Osteocyte (in vitro differentiated cells): Measurements from ENCODE around the gene GALNT9. TPM values are rescaled to one million over a fixed set of nuclear protein-coding genes. Genes with fewer than 3 reads are reported as not detected.
"Not testable (repeated sequence)": the region's sequence is repeated elsewhere in the genome, so short reads cannot be mapped to it uniquely, and the experiment has no call there.

Experiments used
- DNase-seq: peaks from one replicate; pipeline ENCODE4 v3.0.0; 2021; ENCODE audit warnings: mixed read lengths; ENCODE audit not compliant: unreplicated experiment; ENCODE audit errors: extremely low spot score
- H3K27ac Mint-ChIP-seq: one replicate; pipeline ENCODE4 v1.8.0; 2021; ENCODE audit warnings: mild to moderate bottlenecking, mixed read lengths; ENCODE audit not compliant: unreplicated experiment
- H3K27me3 Mint-ChIP-seq: one replicate; pipeline ENCODE4 v1.8.0; 2021; ENCODE audit warnings: mixed read lengths; ENCODE audit not compliant: unreplicated experiment
- H3K36me3 Mint-ChIP-seq: one replicate; pipeline ENCODE4 v1.8.0; 2021; ENCODE audit warnings: mixed read lengths; ENCODE audit not compliant: unreplicated experiment
- H3K4me1 Mint-ChIP-seq: one replicate; pipeline ENCODE4 v1.8.0; 2021; ENCODE audit warnings: mixed read lengths; ENCODE audit not compliant: unreplicated experiment
- H3K4me3 Mint-ChIP-seq: one replicate; pipeline ENCODE4 v1.8.0; 2021; ENCODE audit warnings: mild to moderate bottlenecking, moderate library complexity, mixed read lengths; ENCODE audit not compliant: unreplicated experiment
- H3K9me3 Mint-ChIP-seq: one replicate; pipeline ENCODE4 v1.8.0; 2021; ENCODE audit warnings: mixed read lengths; ENCODE audit not compliant: unreplicated experiment
- total RNA-seq: library from RNA; stranded (reverse); gene quantifications from 2 replicates; pipeline ENCODE4 v1.2.1, GENCODE V29; 2021
- TF ChIP-seq, protein P1 (sequence below): fragments of 200-600 bp; sonication (generic); IDR thresholded peaks from 2 replicates; pipeline ENCODE4 v1.5.0; 2021; ENCODE audit warnings: antibody characterized with exemption, mild to moderate bottlenecking, moderate library complexity

Gene GALNT9
- total RNA-seq, 1 donor from 2014 or later: not detected

DNA sequence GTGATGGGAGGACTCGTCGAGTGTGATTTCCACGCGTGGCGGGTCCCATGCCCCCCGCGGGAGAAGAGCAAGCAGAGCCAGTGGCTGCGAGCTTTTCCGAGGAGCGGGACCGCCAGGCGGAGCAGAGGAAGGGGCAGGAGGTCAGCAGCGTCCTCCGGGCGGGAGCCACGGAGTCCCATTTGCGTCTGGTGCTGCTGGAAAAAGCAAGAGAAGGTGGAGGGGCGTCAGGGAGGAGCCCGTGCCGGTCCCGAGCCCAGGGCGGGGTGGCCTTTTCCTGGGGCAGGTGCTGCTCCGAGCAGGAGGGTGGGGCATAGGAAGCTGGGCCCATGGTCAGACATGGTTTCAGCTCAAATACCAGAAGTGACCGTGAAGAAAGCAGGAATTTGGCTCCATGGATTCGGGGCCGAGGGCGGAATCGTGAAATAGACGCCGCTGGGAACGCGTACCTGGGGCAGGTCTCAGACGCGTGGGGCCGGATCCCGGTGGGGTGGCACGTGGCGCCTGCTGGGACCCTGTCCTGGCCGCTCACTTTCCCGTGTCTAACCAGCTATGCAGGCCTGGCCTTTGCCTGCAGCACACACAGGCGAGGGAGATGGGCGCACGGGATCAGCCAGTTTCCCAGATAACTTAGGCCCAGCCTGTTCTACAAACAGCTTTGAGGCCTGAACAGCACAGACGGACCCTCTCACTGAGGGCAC is 60.0 kb downstream of the GALNT9 start:
- Mint-ChIP-seq H3K36me3 (no peaks in the 10 kb centered on the region), H3K4me1 (no peaks in the 10 kb centered on the region), H3K9me3 (no peaks in the 10 kb centered on the region), H3K4me3 (no peak overlapping the region), H3K27me3 (peaks cover 20% of the 10 kb centered on the region), H3K27ac (no peak overlapping the region)
- TF ChIP-seq, protein P1, sequence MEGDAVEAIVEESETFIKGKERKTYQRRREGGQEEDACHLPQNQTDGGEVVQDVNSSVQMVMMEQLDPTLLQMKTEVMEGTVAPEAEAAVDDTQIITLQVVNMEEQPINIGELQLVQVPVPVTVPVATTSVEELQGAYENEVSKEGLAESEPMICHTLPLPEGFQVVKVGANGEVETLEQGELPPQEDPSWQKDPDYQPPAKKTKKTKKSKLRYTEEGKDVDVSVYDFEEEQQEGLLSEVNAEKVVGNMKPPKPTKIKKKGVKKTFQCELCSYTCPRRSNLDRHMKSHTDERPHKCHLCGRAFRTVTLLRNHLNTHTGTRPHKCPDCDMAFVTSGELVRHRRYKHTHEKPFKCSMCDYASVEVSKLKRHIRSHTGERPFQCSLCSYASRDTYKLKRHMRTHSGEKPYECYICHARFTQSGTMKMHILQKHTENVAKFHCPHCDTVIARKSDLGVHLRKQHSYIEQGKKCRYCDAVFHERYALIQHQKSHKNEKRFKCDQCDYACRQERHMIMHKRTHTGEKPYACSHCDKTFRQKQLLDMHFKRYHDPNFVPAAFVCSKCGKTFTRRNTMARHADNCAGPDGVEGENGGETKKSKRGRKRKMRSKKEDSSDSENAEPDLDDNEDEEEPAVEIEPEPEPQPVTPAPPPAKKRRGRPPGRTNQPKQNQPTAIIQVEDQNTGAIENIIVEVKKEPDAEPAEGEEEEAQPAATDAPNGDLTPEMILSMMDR: no peak
- no peak for DNase-seq

DNA sequence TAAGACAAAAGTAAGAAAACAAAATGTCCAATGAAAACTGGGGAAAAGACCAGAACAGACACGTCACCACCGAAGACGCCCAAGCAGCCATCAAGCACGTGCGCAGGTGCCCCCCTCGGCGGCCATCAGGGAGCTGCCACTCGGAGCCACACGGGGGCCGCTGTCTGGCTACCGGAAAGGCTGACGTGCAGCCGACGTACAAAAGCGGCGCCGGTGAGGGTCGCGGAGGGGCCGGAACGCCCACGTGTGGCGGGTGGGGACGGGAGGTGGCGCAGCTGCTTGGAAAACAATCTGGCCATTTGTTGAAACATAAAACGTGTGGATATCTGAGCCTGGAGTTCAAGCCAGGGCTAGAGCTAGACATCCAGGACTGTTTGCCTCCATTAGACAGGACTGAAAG is 60.7 kb downstream of the GALNT9 start:
- Mint-ChIP-seq H3K4me1 (no peaks in the 10 kb centered on the region), H3K27me3 (peaks cover 20% of the 10 kb centered on the region), H3K4me3 (no peak overlapping the region), H3K36me3 (no peaks in the 10 kb centered on the region), H3K9me3 (no peaks in the 10 kb centered on the region), H3K27ac (no peak overlapping the region)
- no peak for DNase-seq
- TF ChIP-seq, protein P1: no peak

DNA sequence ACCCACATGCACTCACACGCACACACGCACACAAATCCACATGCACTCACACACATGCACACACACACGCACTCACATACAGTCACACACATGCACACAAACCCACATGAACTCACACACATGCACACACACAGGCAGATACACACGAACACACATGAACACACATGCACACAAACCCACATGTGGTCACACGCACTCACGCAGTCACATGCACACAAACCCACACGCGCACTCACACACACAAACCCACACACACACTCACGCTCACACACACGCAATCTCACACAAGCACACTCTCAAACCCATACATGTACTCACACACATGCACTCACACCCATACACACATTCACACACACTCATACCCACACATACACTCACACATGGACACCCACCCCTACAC is 61.5 kb downstream of the GALNT9 start:
- Mint-ChIP-seq H3K27me3 (peaks cover 22% of the 10 kb centered on the region), H3K4me3 (no peak overlapping the region), H3K27ac (no peak overlapping the region), H3K4me1 (no peaks in the 10 kb centered on the region), H3K36me3 (no peaks in the 10 kb centered on the region), H3K9me3 (no peaks in the 10 kb centered on the region)
- TF ChIP-seq, protein P1: no peak
- DNase-seq: no peak

DNA sequence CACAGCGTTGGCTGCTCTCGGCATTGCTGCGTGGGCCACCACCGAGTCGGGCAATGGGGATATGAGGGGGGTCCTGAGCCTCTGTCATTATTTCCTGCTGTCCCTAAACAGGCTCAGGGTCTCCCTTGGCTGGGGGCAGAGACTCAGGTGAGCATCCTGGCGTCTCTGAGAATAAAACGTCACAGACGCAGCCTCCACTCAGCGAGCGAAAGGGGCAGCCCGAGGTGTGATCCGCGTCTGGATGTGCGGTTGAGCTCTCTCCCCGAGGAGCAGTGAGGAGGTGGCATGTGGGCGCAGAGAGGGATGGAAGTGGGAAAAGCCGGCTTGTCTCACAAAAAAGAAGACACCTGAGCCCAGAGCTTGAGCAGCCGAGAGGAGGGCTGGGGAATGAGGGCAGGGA is 62.6 kb downstream of the GALNT9 start:
- TF ChIP-seq, protein P1: no peak
- Mint-ChIP-seq H3K27me3 (peaks cover 16% of the 10 kb centered on the region), H3K4me3 (no peak overlapping the region), H3K36me3 (no peaks in the 10 kb centered on the region), H3K9me3 (no peaks in the 10 kb centered on the region), H3K27ac (no peak overlapping the region), H3K4me1 (no peaks in the 10 kb centered on the region)
- DNase-seq: no peak

DNA sequence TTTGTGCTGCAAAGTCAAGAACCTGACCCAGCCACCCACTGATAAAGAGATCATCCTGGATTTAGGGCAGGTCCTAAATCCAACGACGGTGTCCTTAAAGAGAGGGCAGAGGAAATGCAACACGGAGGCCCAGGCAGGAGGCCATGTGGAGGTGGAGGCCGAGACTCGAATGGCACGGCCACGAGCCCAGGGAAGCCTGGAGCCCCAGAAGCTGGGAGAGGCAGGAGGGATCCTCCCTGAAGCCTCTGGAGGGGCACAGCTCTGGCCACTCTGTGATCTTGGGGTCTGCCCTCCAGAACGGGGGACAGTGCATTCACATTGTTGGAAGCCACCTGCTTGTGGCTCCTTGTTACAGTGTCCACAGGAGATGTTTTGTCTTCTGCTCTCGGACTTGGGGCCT is 63.0 kb downstream of the GALNT9 start:
- Mint-ChIP-seq H3K36me3 (no peaks in the 10 kb centered on the region), H3K9me3 (no peaks in the 10 kb centered on the region), H3K27ac (no peak overlapping the region), H3K4me1 (no peaks in the 10 kb centered on the region), H3K27me3 (peaks cover 17% of the 10 kb centered on the region), H3K4me3 (no peak overlapping the region)
- TF ChIP-seq, protein P1: no peak
- no peak for DNase-seq

DNA sequence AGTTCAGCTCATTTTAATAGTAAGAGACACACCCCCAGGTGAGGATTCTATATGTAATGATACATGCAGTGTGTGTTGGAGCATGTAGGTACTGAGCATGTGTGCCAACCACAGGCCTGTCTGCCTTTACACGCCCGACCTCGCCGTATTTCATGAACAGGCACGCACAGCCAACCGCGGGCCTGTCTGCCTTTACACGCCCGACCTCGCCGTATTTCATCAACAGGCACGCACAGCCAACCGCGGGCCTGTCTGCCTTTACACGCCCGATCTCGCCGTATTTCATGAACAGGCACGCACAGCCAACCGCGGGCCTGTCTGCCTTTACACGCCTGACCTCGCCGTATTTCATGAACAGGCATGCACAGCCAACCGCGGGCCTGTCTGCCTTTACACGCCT is 63.6 kb downstream of the GALNT9 start:
- not testable (repeated sequence) for H3K36me3 Mint-ChIP-seq, H3K4me1 Mint-ChIP-seq, H3K27ac Mint-ChIP-seq, DNase-seq, H3K9me3 Mint-ChIP-seq, H3K4me3 Mint-ChIP-seq
- H3K27me3 Mint-ChIP-seq: peaks cover 17% of the 10 kb centered on the region
